Hepatocyte (in vitro differentiated cells): ENCODE measurements around the gene AIFM3.

Source experiments
- CTCF ChIP-seq: fragments of 200-600 bp; sonication (generic); IDR thresholded peaks from 2 replicates; pipeline ENCODE4 v1.5.1; 2016; ENCODE audit warnings: antibody characterized with exemption, mild to moderate bottlenecking; ENCODE audit not compliant: poor library complexity
- EZH2 ChIP-seq: fragments of 200-600 bp; sonication (generic); IDR thresholded peaks from 2 replicates; pipeline ENCODE4 v1.6.1; 2016; ENCODE audit warnings: antibody characterized with exemption, mild to moderate bottlenecking, borderline replicate concordance

GRCh38 chr22:20996031-20996410, 29.0 kb downstream of the AIFM3 start:
- TF ChIP-seq CTCF (no peak), EZH2 (no peak)
